Activated naive CD8-positive, alpha-beta T cell treated with anti-CD3 and anti-CD28 coated beads, Interleukin-2, amount 10 ng/mL, durations not matched to agents 7 days and 5 days (primary cell): Measurements from ENCODE around the gene MATN1. TPM values are rescaled to one million over a fixed set of nuclear protein-coding genes. Genes with fewer than 3 reads are reported as not detected.

ENCODE experiments used
- ATAC-seq: fragments of 150-1000 bp; cut with Tn5 transposase; one replicate; pipeline ENCODE4 v1.10.0; 2021; ENCODE audit warnings: low read depth, moderate library complexity
- POLR2A ChIA-PET: fragments of 350-600 bp; sonication (Branson Sonifier 250); formaldehyde crosslinking; loops from one replicate; lab custom pipeline; 2021; ENCODE audit warnings: antibody characterized with exemption; lab: Charles Lee
- DNase-seq: peaks from one replicate; pipeline ENCODE4 v3.0.0; 2021
- H3K27ac Mint-ChIP-seq: one replicate; pipeline ENCODE4 v1.8.0; 2022; ENCODE audit warnings: mild to moderate bottlenecking, mixed read lengths
- H3K27me3 Mint-ChIP-seq: one replicate; pipeline ENCODE4 v1.8.0; 2022; ENCODE audit warnings: mild to moderate bottlenecking, moderate library complexity, mixed read lengths
- H3K36me3 Mint-ChIP-seq: one replicate; pipeline ENCODE4 v1.8.0; 2021; ENCODE audit warnings: mild to moderate bottlenecking, mixed read lengths
- H3K4me1 Mint-ChIP-seq: one replicate; pipeline ENCODE4 v1.8.0; 2021; ENCODE audit warnings: mixed read lengths
- H3K4me3 Mint-ChIP-seq: one replicate; pipeline ENCODE4 v1.8.0; 2022; ENCODE audit warnings: mild to moderate bottlenecking, moderate library complexity, mixed read lengths
- H3K9me3 Mint-ChIP-seq: one replicate; pipeline ENCODE4 v1.8.0; 2021; ENCODE audit warnings: mixed read lengths
- total RNA-seq, 2 experiments: library from RNA; stranded (reverse); gene quantifications; one replicate each; pipeline ENCODE4 v1.2.3, GENCODE V29; 2021

The MATN1 gene
- total RNA-seq, 2 experiments from 2014 or later: 0.26 TPM; not detected in 1

- no peak for DNase-seq
- H3K27me3 Mint-ChIP-seq: no peaks in the 10 kb centered on the region
- no peaks in the 10 kb centered on the region for H3K36me3 Mint-ChIP-seq
- no peaks in the 10 kb centered on the region for H3K9me3 Mint-ChIP-seq
- POLR2A ChIA-PET: no interaction called here
- H3K4me3 Mint-ChIP-seq: no peak overlapping the region
- H3K27ac Mint-ChIP-seq: no peak overlapping the region
- no peak for ATAC-seq
- H3K4me1 Mint-ChIP-seq: no peaks in the 10 kb centered on the region
Measured at GRCh38 chr1:30699762-30700161, 23.6 kb downstream of the MATN1 start.

- no peak overlapping the region for H3K4me3 Mint-ChIP-seq
- DNase-seq (peak; percentile 17), ATAC-seq (no peak)
- H3K27ac Mint-ChIP-seq: no peak overlapping the region
- H3K9me3 Mint-ChIP-seq: no peaks in the 10 kb centered on the region
- no peaks in the 10 kb centered on the region for H3K27me3 Mint-ChIP-seq
- POLR2A ChIA-PET: no interaction called here
- no peaks in the 10 kb centered on the region for H3K4me1 Mint-ChIP-seq
- H3K36me3 Mint-ChIP-seq: no peaks in the 10 kb centered on the region
Measured at GRCh38 chr1:30698401-30698981, 24.9 kb downstream of the MATN1 start.

- Mint-ChIP-seq H3K27ac (no peak overlapping the region), H3K27me3 (peaks cover 2% of the 10 kb centered on the region), H3K9me3 (no peaks in the 10 kb centered on the region), H3K4me1 (peaks cover 2% of the 10 kb centered on the region), H3K36me3 (no peaks in the 10 kb centered on the region), H3K4me3 (no peak overlapping the region)
- POLR2A ChIA-PET: no interaction called here
- ATAC-seq (no peak), DNase-seq (peak; percentile 24)
Measured at GRCh38 chr1:30697571-30698376, 25.6 kb downstream of the MATN1 start.

GRCh38 chr1:30696831-30697230 lies 26.6 kb downstream of the MATN1 start:
- no peak for ATAC-seq
- POLR2A ChIA-PET: no interaction called here
- H3K9me3 Mint-ChIP-seq: no peaks in the 10 kb centered on the region
- peak; percentile 13 for DNase-seq
- H3K4me1 Mint-ChIP-seq: peaks cover 5% of the 10 kb centered on the region
- no peak overlapping the region for H3K27ac Mint-ChIP-seq
- peaks cover 2% of the 10 kb centered on the region for H3K27me3 Mint-ChIP-seq
- H3K36me3 Mint-ChIP-seq: no peaks in the 10 kb centered on the region
- H3K4me3 Mint-ChIP-seq: no peak overlapping the region

- Mint-ChIP-seq H3K27me3 (peaks cover 4% of the 10 kb centered on the region), H3K27ac (no peak overlapping the region), H3K4me1 (peaks cover 5% of the 10 kb centered on the region), H3K4me3 (no peak overlapping the region), H3K9me3 (no peaks in the 10 kb centered on the region), H3K36me3 (no peaks in the 10 kb centered on the region)
- POLR2A ChIA-PET: no interaction called here
- ATAC-seq (no peak), DNase-seq (peak; percentile 5)
Measured at GRCh38 chr1:30695439-30695841, 27.9 kb downstream of the MATN1 start.

GRCh38 chr1:30694280-30695175 lies 28.9 kb downstream of the MATN1 start:
- Mint-ChIP-seq H3K4me3 (no peak overlapping the region), H3K9me3 (no peaks in the 10 kb centered on the region), H3K4me1 (peaks cover 5% of the 10 kb centered on the region), H3K36me3 (no peaks in the 10 kb centered on the region), H3K27ac (no peak overlapping the region), H3K27me3 (peaks cover 4% of the 10 kb centered on the region)
- POLR2A ChIA-PET: no interaction called here
- ATAC-seq (no peak), DNase-seq (no peak)

GRCh38 chr1:30693822-30694221 lies 29.6 kb downstream of the MATN1 start:
- POLR2A ChIA-PET: no interaction called here

GRCh38 chr1:30693366-30693765 lies 30.0 kb downstream of the MATN1 start:
- POLR2A ChIA-PET: no interaction called here
- DNase-seq (no peak), ATAC-seq (no peak)
- Mint-ChIP-seq H3K4me1 (peaks cover 5% of the 10 kb centered on the region), H3K27ac (no peak overlapping the region), H3K9me3 (no peaks in the 10 kb centered on the region), H3K27me3 (peaks cover 6% of the 10 kb centered on the region), H3K4me3 (no peak overlapping the region), H3K36me3 (no peaks in the 10 kb centered on the region)

More at GRCh38 chr1:30693822-30694221, 29.6 kb downstream of the MATN1 start:
- Mint-ChIP-seq H3K27ac (no peak overlapping the region), H3K9me3 (no peaks in the 10 kb centered on the region), H3K27me3 (peaks cover 4% of the 10 kb centered on the region), H3K4me1 (peaks cover 5% of the 10 kb centered on the region), H3K4me3 (no peak overlapping the region), H3K36me3 (no peaks in the 10 kb centered on the region)
- no peak for DNase-seq
- no peak for ATAC-seq

- no peak overlapping the region for H3K4me3 Mint-ChIP-seq
- H3K9me3 Mint-ChIP-seq: no peaks in the 10 kb centered on the region
- POLR2A ChIA-PET: no interaction called here
- DNase-seq (no peak), ATAC-seq (no peak)
- H3K27me3 Mint-ChIP-seq: peaks cover 6% of the 10 kb centered on the region
- H3K36me3 Mint-ChIP-seq: no peaks in the 10 kb centered on the region
- H3K27ac Mint-ChIP-seq: no peak overlapping the region
- H3K4me1 Mint-ChIP-seq: peaks cover 5% of the 10 kb centered on the region
Measured at GRCh38 chr1:30692948-30693301, 30.5 kb downstream of the MATN1 start.

GRCh38 chr1:30692201-30692947 lies 31.0 kb downstream of the MATN1 start:
- DNase-seq: peak; percentile 10
- H3K27me3 Mint-ChIP-seq: peaks cover 9% of the 10 kb centered on the region
- peaks cover 5% of the 10 kb centered on the region for H3K4me1 Mint-ChIP-seq
- ATAC-seq: no peak
- H3K27ac Mint-ChIP-seq: no peak overlapping the region
- H3K36me3 Mint-ChIP-seq: no peaks in the 10 kb centered on the region
- H3K9me3 Mint-ChIP-seq: no peaks in the 10 kb centered on the region
- POLR2A ChIA-PET: no interaction called here
- peak overlapping the region; percentile 19 for H3K4me3 Mint-ChIP-seq

- H3K9me3 Mint-ChIP-seq: no peaks in the 10 kb centered on the region
- POLR2A ChIA-PET: no interaction called here
- no peak for DNase-seq
Measured at GRCh38 chr1:30691480-30691879, 31.9 kb downstream of the MATN1 start.

GRCh38 chr1:30689901-30690645 lies 33.3 kb downstream of the MATN1 start:
- no peak for ATAC-seq
- POLR2A ChIA-PET: interaction anchor here (0.7 kb wide), 1 partner anchor 10 kb away, joined by 9 read pairs; no protein-coding TSS in a partner anchor
- H3K4me3 Mint-ChIP-seq: no peak overlapping the region
- peaks cover 30% of the 10 kb centered on the region for H3K27me3 Mint-ChIP-seq
- no peak for DNase-seq
- H3K4me1 Mint-ChIP-seq: peaks cover 5% of the 10 kb centered on the region
- H3K27ac Mint-ChIP-seq: no peak overlapping the region
- H3K9me3 Mint-ChIP-seq: no peaks in the 10 kb centered on the region
- no peaks in the 10 kb centered on the region for H3K36me3 Mint-ChIP-seq

More at GRCh38 chr1:30691480-30691879, 31.9 kb downstream of the MATN1 start:
- ATAC-seq: no peak
- Mint-ChIP-seq H3K4me1 (peaks cover 5% of the 10 kb centered on the region), H3K36me3 (no peaks in the 10 kb centered on the region), H3K4me3 (no peak overlapping the region), H3K27me3 (peaks cover 18% of the 10 kb centered on the region), H3K27ac (no peak overlapping the region)
